Measurements from ENCODE around the gene NCOA3.
A peak's percentile ranks its signal among the peaks of the same experiment; 100 is the strongest.

NCOA3 gene

GRCh38 chr20:47668313-47669151 lies 166.8 kb downstream of the NCOA3 start:
- DNase-seq, result no peak

- DNase-seq, result no peak
Measured at GRCh38 chr20:47669152-47669425, 167.4 kb downstream of the NCOA3 start.

- DNase-seq, result no peak
Measured at GRCh38 chr20:47669489-47669888, 167.8 kb downstream of the NCOA3 start.

- no peak for DNase-seq
Measured at GRCh38 chr20:47669927-47670890, 168.5 kb downstream of the NCOA3 start.

GRCh38 chr20:47670913-47671312 lies 169.2 kb downstream of the NCOA3 start:
- DNase-seq, result no peak

GRCh38 chr20:47672166-47672565 lies 170.5 kb downstream of the NCOA3 start:
- DNase-seq, result peak in 1 of 2 experiments; percentile 38

- DNase-seq, result no peak
Measured at GRCh38 chr20:47672886-47673670, 171.4 kb downstream of the NCOA3 start.

- no peak for DNase-seq
Measured at GRCh38 chr20:47673671-47673955, 171.9 kb downstream of the NCOA3 start.

GRCh38 chr20:47674145-47674544 lies 172.5 kb downstream of the NCOA3 start:
- DNase-seq, result no peak

- DNase-seq, result no peak
Measured at GRCh38 chr20:47674686-47675085, 173.0 kb downstream of the NCOA3 start.

GRCh38 chr20:47675190-47676142 lies 173.8 kb downstream of the NCOA3 start:
- DNase-seq, result no peak

GRCh38 chr20:47676219-47676721 lies 174.6 kb downstream of the NCOA3 start:
- no peak for DNase-seq

- no peak for DNase-seq
Measured at GRCh38 chr20:47676912-47677634, 175.4 kb downstream of the NCOA3 start.

GRCh38 chr20:47677635-47678453 lies 176.2 kb downstream of the NCOA3 start:
- DNase-seq, result peak; percentile 16 to 50

GRCh38 chr20:47678536-47678935 lies 176.8 kb downstream of the NCOA3 start:
- no peak for DNase-seq

- no peak for DNase-seq
Measured at GRCh38 chr20:47679462-47679861, 177.8 kb downstream of the NCOA3 start.

- DNase-seq, result no peak
Measured at GRCh38 chr20:47680804-47681529, 179.3 kb downstream of the NCOA3 start.

- no peak for DNase-seq
Measured at GRCh38 chr20:47682028-47682783, 180.5 kb downstream of the NCOA3 start.

- DNase-seq, result no peak
Measured at GRCh38 chr20:47682916-47683315, 181.2 kb downstream of the NCOA3 start.

All from NCI-H524 (cell line).